Progenitor cell of endocrine pancreas (in vitro differentiated cells): Measurements from ENCODE around the gene CPZ. TPM values are rescaled to one million over a fixed set of nuclear protein-coding genes. Genes with fewer than 3 reads are reported as not detected.

ENCODE experiments used
- DNase-seq: peaks from one replicate; pipeline ENCODE4 v3.0.0; 2021; ENCODE audit warnings: low spot score; ENCODE audit not compliant: unreplicated experiment
- H3K27ac Mint-ChIP-seq: 2 replicates; pipeline ENCODE4 v1.8.0; 2021; ENCODE audit warnings: mild to moderate bottlenecking, moderate library complexity, mixed read lengths
- H3K27me3 Mint-ChIP-seq: 2 replicates; pipeline ENCODE4 v1.8.0; 2021; ENCODE audit warnings: mixed read lengths
- H3K36me3 Mint-ChIP-seq: 2 replicates; pipeline ENCODE4 v1.8.0; 2022; ENCODE audit warnings: mixed read lengths; ENCODE audit not compliant: insufficient read depth
- H3K4me1 Mint-ChIP-seq: 2 replicates; pipeline ENCODE4 v1.8.0; 2021; ENCODE audit warnings: low read depth, mixed read lengths
- H3K4me3 Mint-ChIP-seq: 2 replicates; pipeline ENCODE4 v1.8.0; 2021; ENCODE audit warnings: low read depth, mild to moderate bottlenecking, moderate library complexity, mixed read lengths
- H3K9me3 Mint-ChIP-seq: 2 replicates; pipeline ENCODE4 v1.8.0; 2021; ENCODE audit warnings: low read depth, mixed read lengths
- total RNA-seq: library from RNA; stranded (reverse); gene quantifications from 2 replicates; pipeline ENCODE4 v1.2.1, GENCODE V29; 2021
- TF ChIP-seq, protein P1 (sequence below): fragments of 200-600 bp; sonication (generic); IDR thresholded peaks from one replicate; pipeline ENCODE4 v1.5.0; 2021; ENCODE audit warnings: antibody characterized with exemption, mild to moderate bottlenecking; ENCODE audit not compliant: unreplicated experiment

The CPZ gene
- total RNA-seq, 1 donor from 2014 or later = 0.19 TPM

DNA sequence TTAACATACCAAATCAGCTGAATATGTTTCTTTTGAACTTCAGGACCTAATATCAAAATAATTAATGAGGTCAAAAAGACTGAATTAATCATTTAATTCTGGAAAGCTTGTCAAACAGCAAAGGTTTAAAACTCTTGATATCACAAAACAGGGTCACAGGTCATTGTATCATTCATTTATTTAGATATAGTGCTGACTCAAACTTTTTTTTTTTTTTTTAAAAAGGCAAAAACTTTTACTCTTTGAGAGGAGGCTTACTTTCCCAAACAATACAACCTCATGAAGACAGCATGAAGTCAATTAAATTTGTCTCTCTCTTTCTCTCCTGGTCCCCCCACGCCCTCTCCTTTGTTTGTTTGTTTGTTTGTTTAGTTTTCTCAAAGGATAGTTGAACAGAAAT, 28.0 kb upstream of the CPZ start:
- Mint-ChIP-seq H3K4me1 (peaks cover 21% of the 10 kb centered on the region), H3K27ac (no peak overlapping the region)
- TF ChIP-seq, protein P1, sequence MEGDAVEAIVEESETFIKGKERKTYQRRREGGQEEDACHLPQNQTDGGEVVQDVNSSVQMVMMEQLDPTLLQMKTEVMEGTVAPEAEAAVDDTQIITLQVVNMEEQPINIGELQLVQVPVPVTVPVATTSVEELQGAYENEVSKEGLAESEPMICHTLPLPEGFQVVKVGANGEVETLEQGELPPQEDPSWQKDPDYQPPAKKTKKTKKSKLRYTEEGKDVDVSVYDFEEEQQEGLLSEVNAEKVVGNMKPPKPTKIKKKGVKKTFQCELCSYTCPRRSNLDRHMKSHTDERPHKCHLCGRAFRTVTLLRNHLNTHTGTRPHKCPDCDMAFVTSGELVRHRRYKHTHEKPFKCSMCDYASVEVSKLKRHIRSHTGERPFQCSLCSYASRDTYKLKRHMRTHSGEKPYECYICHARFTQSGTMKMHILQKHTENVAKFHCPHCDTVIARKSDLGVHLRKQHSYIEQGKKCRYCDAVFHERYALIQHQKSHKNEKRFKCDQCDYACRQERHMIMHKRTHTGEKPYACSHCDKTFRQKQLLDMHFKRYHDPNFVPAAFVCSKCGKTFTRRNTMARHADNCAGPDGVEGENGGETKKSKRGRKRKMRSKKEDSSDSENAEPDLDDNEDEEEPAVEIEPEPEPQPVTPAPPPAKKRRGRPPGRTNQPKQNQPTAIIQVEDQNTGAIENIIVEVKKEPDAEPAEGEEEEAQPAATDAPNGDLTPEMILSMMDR = no peak

DNA sequence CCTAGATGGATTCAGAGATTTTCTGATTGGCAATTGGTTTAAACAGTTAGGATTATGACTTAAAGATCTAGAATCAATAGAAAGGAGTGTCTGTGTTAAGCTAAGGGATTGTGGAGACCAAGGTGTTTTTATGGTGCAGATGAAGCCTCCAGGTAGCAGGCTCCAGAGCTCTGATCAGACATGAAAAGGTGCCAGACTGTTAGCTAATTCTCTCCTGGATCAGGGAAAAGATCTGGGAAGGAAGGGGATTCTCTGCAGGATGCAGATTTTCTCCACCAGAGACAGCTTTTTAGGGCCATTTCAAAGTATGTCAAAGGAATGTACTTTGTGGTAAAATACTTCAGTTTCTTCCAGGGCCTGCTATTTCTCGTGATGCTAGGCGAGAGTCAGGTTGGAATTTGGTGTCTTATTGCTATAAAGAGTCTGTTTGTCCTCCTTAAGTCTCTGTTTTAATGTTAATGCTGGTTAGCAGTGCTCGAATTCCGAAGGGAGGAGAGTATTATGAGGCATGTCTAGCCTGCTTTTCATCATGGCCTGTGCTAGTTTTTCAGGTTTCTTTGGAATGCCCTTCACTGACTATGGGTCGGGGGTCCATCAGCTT, 24.4 kb upstream of the CPZ start:
- no peaks in the 10 kb centered on the region for H3K9me3 Mint-ChIP-seq
- peaks cover 2% of the 10 kb centered on the region for H3K4me1 Mint-ChIP-seq
- no peak overlapping the region for H3K4me3 Mint-ChIP-seq
- peaks cover 2% of the 10 kb centered on the region for H3K27me3 Mint-ChIP-seq
- H3K36me3 Mint-ChIP-seq = no peaks in the 10 kb centered on the region
- TF ChIP-seq, protein P1 = no peak
- no peak overlapping the region for H3K27ac Mint-ChIP-seq
- no peak for DNase-seq

More for the DNA sequence above, 28.0 kb upstream of the CPZ start:
- Mint-ChIP-seq H3K9me3 (no peaks in the 10 kb centered on the region), H3K36me3 (no peaks in the 10 kb centered on the region), H3K4me3 (no peak overlapping the region), H3K27me3 (peaks cover 2% of the 10 kb centered on the region)
- DNase-seq = no peak

DNA sequence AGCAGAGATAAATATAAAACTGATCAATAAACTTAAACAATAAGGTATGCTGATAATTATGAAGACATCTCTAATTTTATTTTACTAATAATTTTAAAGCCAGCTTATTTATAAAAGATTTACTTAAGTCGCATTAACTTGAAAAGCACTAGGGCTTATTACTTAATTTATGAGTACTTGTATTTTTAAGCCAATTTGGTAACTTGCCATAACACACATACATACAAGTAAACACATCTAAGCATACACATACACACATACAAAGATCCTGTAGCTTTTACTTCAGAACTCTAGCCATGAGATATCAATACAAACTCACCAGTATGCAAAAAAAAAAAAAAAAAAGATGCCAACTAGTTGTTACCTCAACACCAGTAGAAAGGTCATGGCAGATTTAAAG, 22.4 kb upstream of the CPZ start:
- TF ChIP-seq, protein P1 = no peak
- H3K27me3 Mint-ChIP-seq = peaks cover 2% of the 10 kb centered on the region
- peaks cover 2% of the 10 kb centered on the region for H3K4me1 Mint-ChIP-seq
- DNase-seq = no peak
- no peaks in the 10 kb centered on the region for H3K9me3 Mint-ChIP-seq
- H3K27ac Mint-ChIP-seq = no peak overlapping the region
- H3K4me3 Mint-ChIP-seq = no peak overlapping the region
- no peaks in the 10 kb centered on the region for H3K36me3 Mint-ChIP-seq

DNA sequence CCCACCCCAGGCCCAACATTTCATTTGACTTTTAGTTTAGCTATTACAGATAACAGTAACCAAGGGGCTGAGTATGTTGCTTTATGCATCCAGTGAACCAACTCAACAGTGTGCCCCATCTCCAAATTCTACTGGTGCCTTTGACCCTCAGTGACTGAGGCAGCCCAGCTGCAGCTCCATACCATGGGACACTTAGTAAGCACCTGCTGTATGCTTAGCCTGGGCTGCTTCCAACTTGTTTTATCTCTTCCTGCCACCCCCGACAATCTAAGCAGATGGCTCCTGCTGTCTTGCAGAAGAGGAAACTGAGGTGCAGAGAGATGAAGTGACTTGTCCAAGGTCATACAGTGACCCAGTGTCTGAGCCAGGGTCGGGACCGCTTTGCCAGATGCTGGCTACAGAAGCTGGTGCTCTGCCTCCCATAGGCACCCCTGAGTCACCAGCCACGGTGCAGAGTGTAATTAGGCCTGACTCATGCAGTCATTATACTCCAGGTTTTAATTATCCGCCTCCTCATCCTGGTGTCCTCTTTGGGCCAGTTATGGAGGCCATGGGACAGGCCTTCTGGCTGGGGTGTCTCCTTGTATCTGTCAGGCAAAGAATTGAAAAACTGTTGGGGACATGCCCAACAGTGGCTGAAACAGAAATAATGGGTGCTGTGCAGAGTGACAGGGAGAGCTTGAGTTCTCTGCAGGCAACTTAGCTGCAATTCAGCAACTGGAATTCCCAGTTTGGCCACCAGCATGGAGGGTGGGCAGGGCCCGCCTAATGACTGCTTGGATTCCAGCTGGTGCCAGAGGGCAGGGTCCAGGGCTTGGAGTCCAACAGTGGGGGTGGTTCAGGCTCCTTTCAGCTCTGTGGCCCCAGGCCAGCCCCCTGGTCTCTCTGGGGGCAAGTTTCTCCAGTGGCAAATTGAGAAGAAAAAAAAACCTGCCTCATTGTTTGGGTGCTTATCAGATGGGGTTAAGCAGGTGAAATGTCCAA, 20.6 kb upstream of the CPZ start:
- Mint-ChIP-seq H3K27me3 (peaks cover 9% of the 10 kb centered on the region), H3K36me3 (no peaks in the 10 kb centered on the region), H3K27ac (no peak overlapping the region), H3K4me1 (peaks cover 2% of the 10 kb centered on the region), H3K9me3 (no peaks in the 10 kb centered on the region), H3K4me3 (no peak overlapping the region)
- no peak for DNase-seq
- TF ChIP-seq, protein P1 = no peak

DNA sequence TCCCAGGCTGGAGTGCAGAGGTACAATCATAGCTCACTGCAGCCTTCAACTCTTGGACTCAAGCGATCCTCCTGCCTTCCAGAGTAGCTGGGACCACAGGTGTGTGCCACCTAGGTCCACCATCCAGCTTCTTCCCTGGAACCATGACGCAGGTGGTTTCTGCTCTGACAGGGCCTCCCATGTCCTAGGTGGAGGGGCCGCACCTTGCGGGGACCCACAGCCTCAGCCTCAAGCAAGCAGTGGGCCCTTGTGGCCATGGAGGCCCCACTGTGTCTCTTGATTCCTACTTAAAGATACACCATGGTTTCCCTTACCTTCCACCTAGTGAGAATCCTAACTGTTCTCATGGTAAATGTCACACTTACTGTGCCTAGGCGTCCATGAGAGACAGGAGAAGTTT, 19.3 kb upstream of the CPZ start:
- Mint-ChIP-seq H3K36me3 (no peaks in the 10 kb centered on the region), H3K4me3 (no peak overlapping the region), H3K27ac (no peak overlapping the region), H3K27me3 (peaks cover 17% of the 10 kb centered on the region), H3K9me3 (no peaks in the 10 kb centered on the region), H3K4me1 (peaks cover 2% of the 10 kb centered on the region)
- DNase-seq = no peak
- TF ChIP-seq, protein P1 = no peak
